Regular cardiac myocyte (primary cell): ENCODE data around the gene GLIS1. TPM values are rescaled to one million over a fixed set of nuclear protein-coding genes. Genes with fewer than 3 reads are reported as not detected.

Experiments used
- total RNA-seq: library from RNA; depleted of rRNA; stranded (reverse); fragments of >200 nt; gene quantifications from 2 replicates; pipeline ENCODE4 v1.2.3, GENCODE V29; 2014

GLIS1 gene
- total RNA-seq: 0.19 and 0.56 TPM in 2 replicates

GRCh38 chr1:53739109-53739681, at the start of gene GLIS1:
Gene GLIS1 (minus strand): TSS chr1:53739164. CDS start chr1:53738064, 1,100 bp downstream.

GRCh38 chr1:53459321-53460175, 279.4 kb downstream of the GLIS1 start, which contains the start of gene DMRTB1:
Gene DMRTB1 (plus strand): TSS chr1:53459399. CDS start chr1:53459454, 55 bp downstream.

Other genes starting within 250 kb of the GLIS1 start
- 15.5 and 43.1 TPM in 2 replicates for gene NDC1, start 99.1 kb upstream of the GLIS1 start, total RNA-seq
- 20.5 and 20.9 TPM in 2 replicates for gene YIPF1, start 150.6 kb upstream of the GLIS1 start, total RNA-seq
- gene DIO1, start 155.0 kb upstream of the GLIS1 start, total RNA-seq: not detected in 2 replicates
- 19.2 and 24.0 TPM in 2 replicates for gene IFT25, start 206.5 kb upstream of the GLIS1 start, total RNA-seq
- gene LRRC42, start 207.2 kb upstream of the GLIS1 start, total RNA-seq: 26.5 and 29.6 TPM in 2 replicates